Epithelial cell of proximal tubule (primary cell): ENCODE measurements around the gene GXYLT1. TPM values are rescaled to one million over a fixed set of nuclear protein-coding genes. Genes with fewer than 3 reads are reported as not detected.

Experiments
- DNase-seq: peaks from one replicate; pipeline ENCODE4 v3.0.0-alpha.2; 2011; ENCODE audit warnings: low read depth
- H3K4me3 ChIP-seq: 2 replicates; pipeline ENCODE4 v1.5.1; 2011; ENCODE audit warnings: low read depth, mild to moderate bottlenecking, low read length
- CTCF ChIP-seq: conservative IDR thresholded peaks from 2 replicates; pipeline ENCODE4 v1.5.1; 2012; ENCODE audit warnings: low read depth, mild to moderate bottlenecking, low read length
- total RNA-seq: library from RNA; depleted of rRNA; stranded (reverse); fragments of >200 nt; gene quantifications from 2 replicates; pipeline ENCODE4 v1.2.3, GENCODE V29; 2015

The GXYLT1 gene
- total RNA-seq, 1 donor from 2014 or later, result 9.6 TPM

GRCh38 chr12:42145197-42145549, 499 bp upstream of the GXYLT1 start:
- peak overlapping the region; percentile 73 for H3K4me3 ChIP-seq
- no peak for DNase-seq
- TF ChIP-seq CTCF, result no peak

- H3K4me3 ChIP-seq, result peak overlapping the region; percentile 73
- DNase-seq, result no peak
- no peak for TF ChIP-seq CTCF
Observed at GRCh38 chr12:42144158-42144407, 591 bp downstream of the GXYLT1 start.

GRCh38 chr12:42143452-42144157, 1.1 kb downstream of the GXYLT1 start:
- H3K4me3 ChIP-seq, result peak overlapping the region; percentile 73
- DNase-seq, result no peak
- no peak for TF ChIP-seq CTCF

GRCh38 chr12:42141981-42142606, 2.6 kb downstream of the GXYLT1 start:
- no peak overlapping the region for H3K4me3 ChIP-seq
- no peak for TF ChIP-seq CTCF
- DNase-seq, result no peak

GRCh38 chr12:42140901-42141300, 3.8 kb downstream of the GXYLT1 start:
- no peak for TF ChIP-seq CTCF
- no peak for DNase-seq
- no peak overlapping the region for H3K4me3 ChIP-seq

- H3K4me3 ChIP-seq, result no peak overlapping the region
- no peak for DNase-seq
- TF ChIP-seq CTCF, result no peak
Observed at GRCh38 chr12:42135259-42135814, 9.3 kb downstream of the GXYLT1 start.

GRCh38 chr12:42130672-42131402, 13.8 kb downstream of the GXYLT1 start:
- H3K4me3 ChIP-seq, result peak overlapping the region; percentile 48
- no peak for TF ChIP-seq CTCF
- DNase-seq, result no peak
